ENCODE results near the gene CEP295NL.
"Not testable (repeated sequence)": the region's sequence is repeated elsewhere in the genome, so short reads cannot be mapped to it uniquely, and the experiment has no call there.

DNA sequence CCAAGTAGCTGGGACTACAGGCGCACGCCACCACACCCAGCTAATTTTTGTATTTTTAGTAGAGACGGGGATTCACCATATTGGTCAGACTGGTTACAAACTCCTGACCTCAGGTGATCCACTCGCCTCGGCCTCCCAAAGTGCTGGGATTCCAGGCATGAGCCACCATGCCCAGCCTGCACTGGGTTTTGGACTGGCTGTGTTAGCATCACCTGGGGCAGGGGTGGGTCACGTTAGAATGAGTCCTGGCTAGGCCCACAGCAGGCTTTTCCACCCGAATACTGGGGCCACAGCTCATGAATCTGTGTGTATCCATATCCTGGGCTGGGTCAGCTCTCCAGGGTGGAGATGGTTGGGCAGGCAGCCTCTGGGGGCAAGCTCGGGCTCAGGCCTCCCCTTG, 770 bp downstream of the CEP295NL start:
- TF ChIP-seq, protein P1, sequence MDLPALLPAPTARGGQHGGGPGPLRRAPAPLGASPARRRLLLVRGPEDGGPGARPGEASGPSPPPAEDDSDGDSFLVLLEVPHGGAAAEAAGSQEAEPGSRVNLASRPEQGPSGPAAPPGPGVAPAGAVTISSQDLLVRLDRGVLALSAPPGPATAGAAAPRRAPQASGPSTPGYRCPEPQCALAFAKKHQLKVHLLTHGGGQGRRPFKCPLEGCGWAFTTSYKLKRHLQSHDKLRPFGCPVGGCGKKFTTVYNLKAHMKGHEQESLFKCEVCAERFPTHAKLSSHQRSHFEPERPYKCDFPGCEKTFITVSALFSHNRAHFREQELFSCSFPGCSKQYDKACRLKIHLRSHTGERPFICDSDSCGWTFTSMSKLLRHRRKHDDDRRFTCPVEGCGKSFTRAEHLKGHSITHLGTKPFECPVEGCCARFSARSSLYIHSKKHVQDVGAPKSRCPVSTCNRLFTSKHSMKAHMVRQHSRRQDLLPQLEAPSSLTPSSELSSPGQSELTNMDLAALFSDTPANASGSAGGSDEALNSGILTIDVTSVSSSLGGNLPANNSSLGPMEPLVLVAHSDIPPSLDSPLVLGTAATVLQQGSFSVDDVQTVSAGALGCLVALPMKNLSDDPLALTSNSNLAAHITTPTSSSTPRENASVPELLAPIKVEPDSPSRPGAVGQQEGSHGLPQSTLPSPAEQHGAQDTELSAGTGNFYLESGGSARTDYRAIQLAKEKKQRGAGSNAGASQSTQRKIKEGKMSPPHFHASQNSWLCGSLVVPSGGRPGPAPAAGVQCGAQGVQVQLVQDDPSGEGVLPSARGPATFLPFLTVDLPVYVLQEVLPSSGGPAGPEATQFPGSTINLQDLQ (CRISPR knock-in tag; IDR thresholded peaks at IDR 0.05), result not testable (repeated sequence)
- not testable (repeated sequence) for TF ChIP-seq CREM (IDR thresholded peaks at IDR 0.05); CREM (CRISPR knock-in tag; IDR thresholded peaks at IDR 0.05); RAD21 (CRISPR knock-in tag; IDR thresholded peaks at IDR 0.05); HMG20A (CRISPR knock-in tag; IDR thresholded peaks at IDR 0.05; ENCODE audit: borderline replicate concordance); EZH2 (conservative IDR thresholded peaks at IDR 0.05; ENCODE audit: low read depth, low read length)

Measured in HepG2 (cell line).